K562 (cell line): ENCODE results near the gene PPIA. TPM values are rescaled to one million over a fixed set of nuclear protein-coding genes. Genes with fewer than 3 reads are reported as not detected.

ENCODE experiments used
- DIDO1 ChIP-seq: fragments of 450-650 bp; IDR thresholded peaks from 2 replicates; pipeline ENCODE4 v1.6.1; 2016; ENCODE audit warnings: low read depth, missing biosample characterization, missing genetic modification characterization
- ESRRB ChIP-seq: fragments of 250-450 bp; sonication (Bioruptor Pico); IDR thresholded peaks from 2 replicates; pipeline ENCODE4 v1.5.0; 2020; ENCODE audit warnings: mild to moderate bottlenecking, moderate library complexity, borderline replicate concordance
- GTF2F1 ChIP-seq: IDR thresholded peaks from 2 replicates; pipeline ENCODE4 v1.6.1; 2011; ENCODE audit warnings: low read depth, low read length, improper control_type of control experiment
- HLTF ChIP-seq: fragments of 450-650 bp; IDR thresholded peaks from 2 replicates; pipeline ENCODE4 v1.6.1; 2016
- HNRNPLL ChIP-seq: fragments of 200-400 bp; formaldehyde crosslinking; IDR thresholded peaks from 2 replicates; pipeline ENCODE4 v1.6.1; 2017; ENCODE audit warnings: low read length, low read depth, mild to moderate bottlenecking; ENCODE audit not compliant: poor library complexity, severe bottlenecking
- MAFK ChIP-seq: IDR thresholded peaks from 2 replicates; pipeline ENCODE4 v1.6.1; 2011; ENCODE audit warnings: low read length, improper control_type of control experiment
- NR1H2 ChIP-seq: sonication (generic); formaldehyde crosslinking; IDR thresholded peaks from 2 replicates; pipeline ENCODE4 v1.4.0; 2020; ENCODE audit warnings: mild to moderate bottlenecking, missing genetic modification reagents
- RNF219 ChIP-seq: fragments of 250-450 bp; sonication (Bioruptor Pico); IDR thresholded peaks from 2 replicates; pipeline ENCODE4 v1.5.0; 2022; ENCODE audit warnings: mild to moderate bottlenecking
- SIX5 ChIP-seq, 2 experiments: IDR thresholded peaks; 2 replicates each; pipeline ENCODE4 v1.6.1; 2011; ENCODE audit warnings: low read length in 2 of 2, borderline replicate concordance in 1 of 2, low read depth in 1 of 2, mild to moderate bottlenecking in 1 of 2, moderate library complexity in 1 of 2; ENCODE audit not compliant: insufficient read depth in 1 of 2
- SMAD2 ChIP-seq: fragments of 150-350 bp; IDR thresholded peaks from 2 replicates; pipeline ENCODE4 v1.6.1; 2014; ENCODE audit warnings: low read depth, mild to moderate bottlenecking, low read length
- SP1 ChIP-seq: sonication (generic); formaldehyde crosslinking; IDR thresholded peaks from 2 replicates; pipeline ENCODE4 v1.8.1; 2022; ENCODE audit warnings: mild to moderate bottlenecking, missing genetic modification reagents
- TAF7 ChIP-seq: fragments of 450-650 bp; IDR thresholded peaks from 2 replicates; pipeline ENCODE4 v1.6.1; 2016; ENCODE audit warnings: missing genetic modification characterization, missing compliant biosample characterization
- TAF9B ChIP-seq: fragments of 450-650 bp; IDR thresholded peaks from 2 replicates; pipeline ENCODE4 v1.6.1; 2018; ENCODE audit warnings: mild to moderate bottlenecking; ENCODE audit not compliant: partially characterized antibody
- YY1 ChIP-seq, 3 experiments: IDR thresholded peaks; 2 replicates each; pipeline ENCODE4 v1.6.1; 2011; ENCODE audit warnings: low read length in 2 of 3, mild to moderate bottlenecking in 2 of 3, moderate library complexity in 2 of 3, borderline replicate concordance in 1 of 3, control low read depth in 1 of 3, low read depth in 1 of 3; ENCODE audit not compliant: insufficient read depth in 3 of 3, insufficient replicate concordance in 2 of 3, control insufficient read depth in 1 of 3, insufficient read length in 1 of 3; ENCODE audit errors: extremely low read depth in 1 of 3
- ZNF197 ChIP-seq: fragments of 200-800 bp; sonication (Bioruptor generic); IDR thresholded peaks from 2 replicates; pipeline ENCODE4 v1.6.1; 2016; ENCODE audit warnings: low read depth, missing genetic modification characterization, missing compliant biosample characterization
- polyA plus RNA-seq, 8 experiments: library from polyadenylated mRNA; depleted of rRNA in 4 of 8; stranded (reverse) in 5 of 8; unstranded in 3 of 8; fragments of >200 nt; fragmentation: Nextera tagmentation in 2 of 8; fragmentation: Illumina TruSeq in 1 of 8; extraction: Ambion mirVana in 2 of 8; extraction: Trizol in 1 of 8; gene quantifications; 2 replicates each; pipeline versions ENCODE4 v1.2.1 to v1.2.3, GENCODE V29; 2011 to 2014; ENCODE audit warnings: inconsistent platforms in 1 of 8, missing spikeins in 1 of 8
- total RNA-seq, 7 experiments: library from RNA; depleted of rRNA in 6 of 7; stranded (reverse); fragments of >200 nt in 6 of 7; fragmentation: Illumina TruSeq in 2 of 7; extraction: Trizol in 2 of 7; gene quantifications; 2 replicates each; pipeline versions ENCODE4 v1.2.1 to v1.2.3, GENCODE V29; 2011 to 2021; ENCODE audit warnings: low replicate concordance in 1 of 7
- TF ChIP-seq, protein P1 (sequence below), 2 experiments: IDR thresholded peaks in 1 of 2; conservative IDR thresholded peaks in 1 of 2; 2 replicates each; pipeline ENCODE4 v1.6.1; 2016; ENCODE audit warnings: low read depth in 2 of 2, mild to moderate bottlenecking in 1 of 2, missing compliant biosample characterization in 1 of 2, missing genetic modification characterization in 1 of 2, moderate library complexity in 1 of 2
- TF ChIP-seq, protein P2 (sequence below): sonication (generic); formaldehyde crosslinking; IDR thresholded peaks from 2 replicates; pipeline ENCODE4 v1.9.0; 2022; ENCODE audit warnings: mild to moderate bottlenecking, missing genetic modification reagents
- TF ChIP-seq, protein P3 (sequence below): fragments of 250-450 bp; sonication (Bioruptor Pico); IDR thresholded peaks from 2 replicates; pipeline ENCODE4 v1.9.0; 2021; ENCODE audit warnings: mild to moderate bottlenecking, inconsistent platforms

Gene PPIA
- total and polyA plus RNA-seq, 9 of the 15 experiments (the other 6 are each of a cell fraction or from before 2014, with no cell fraction given): 2,583 to 7,504 (median 3,973) TPM

- TF ChIP-seq, protein P1, sequence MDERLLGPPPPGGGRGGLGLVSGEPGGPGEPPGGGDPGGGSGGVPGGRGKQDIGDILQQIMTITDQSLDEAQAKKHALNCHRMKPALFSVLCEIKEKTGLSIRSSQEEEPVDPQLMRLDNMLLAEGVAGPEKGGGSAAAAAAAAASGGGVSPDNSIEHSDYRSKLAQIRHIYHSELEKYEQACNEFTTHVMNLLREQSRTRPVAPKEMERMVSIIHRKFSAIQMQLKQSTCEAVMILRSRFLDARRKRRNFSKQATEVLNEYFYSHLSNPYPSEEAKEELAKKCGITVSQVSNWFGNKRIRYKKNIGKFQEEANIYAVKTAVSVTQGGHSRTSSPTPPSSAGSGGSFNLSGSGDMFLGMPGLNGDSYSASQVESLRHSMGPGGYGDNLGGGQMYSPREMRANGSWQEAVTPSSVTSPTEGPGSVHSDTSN (CRISPR knock-in tag; IDR thresholded peaks at IDR 0.05; ENCODE audit: low read depth): peak; percentile 89
- TF ChIP-seq, protein P1 (tag; conservative IDR thresholded peaks at IDR 0.05; ENCODE audit: low read depth): peak; percentile 100
- TF ChIP-seq SMAD2: no peak
- peak; percentile 63 for TF ChIP-seq HNRNPLL
- peak; percentile 95 for TF ChIP-seq SP1 (CRISPR knock-in tag)
- TF ChIP-seq, protein P2, sequence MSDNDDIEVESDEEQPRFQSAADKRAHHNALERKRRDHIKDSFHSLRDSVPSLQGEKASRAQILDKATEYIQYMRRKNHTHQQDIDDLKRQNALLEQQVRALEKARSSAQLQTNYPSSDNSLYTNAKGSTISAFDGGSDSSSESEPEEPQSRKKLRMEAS (CRISPR knock-in tag): peak; percentile 60; the same call in 1 of the 2 replicates
- peak; percentile 80 for TF ChIP-seq TAF7
- peak; percentile 92 for TF ChIP-seq TAF9B
- peak; percentile 49 for TF ChIP-seq ZNF197 (CRISPR knock-in tag)
- TF ChIP-seq MAFK: no peak
- TF ChIP-seq ESRRB: no peak
- peak; percentile 88; the same call in 1 of the 2 replicates for TF ChIP-seq GTF2F1
- TF ChIP-seq YY1 (IDR thresholded peaks at IDR 0.05; ENCODE audit: borderline replicate concordance in 1 of 3, control insufficient read depth in 1 of 3, extremely low read depth in 1 of 3, insufficient read depth in 3 of 3, insufficient read length in 1 of 3, insufficient replicate concordance in 2 of 3, low read depth in 1 of 3, low read length in 2 of 3): peak in 2 of 3 experiments; percentile 7 to 57
- no peak for TF ChIP-seq RNF219 (CRISPR knock-in tag)
- no peak for TF ChIP-seq HLTF
- no peak; a peak in 1 of 4 replicates for TF ChIP-seq SIX5 (IDR thresholded peaks at IDR 0.05; ENCODE audit: borderline replicate concordance in 1 of 2, insufficient read depth in 1 of 2, low read depth in 1 of 2, low read length in 2 of 2)
- TF ChIP-seq, protein P3, sequence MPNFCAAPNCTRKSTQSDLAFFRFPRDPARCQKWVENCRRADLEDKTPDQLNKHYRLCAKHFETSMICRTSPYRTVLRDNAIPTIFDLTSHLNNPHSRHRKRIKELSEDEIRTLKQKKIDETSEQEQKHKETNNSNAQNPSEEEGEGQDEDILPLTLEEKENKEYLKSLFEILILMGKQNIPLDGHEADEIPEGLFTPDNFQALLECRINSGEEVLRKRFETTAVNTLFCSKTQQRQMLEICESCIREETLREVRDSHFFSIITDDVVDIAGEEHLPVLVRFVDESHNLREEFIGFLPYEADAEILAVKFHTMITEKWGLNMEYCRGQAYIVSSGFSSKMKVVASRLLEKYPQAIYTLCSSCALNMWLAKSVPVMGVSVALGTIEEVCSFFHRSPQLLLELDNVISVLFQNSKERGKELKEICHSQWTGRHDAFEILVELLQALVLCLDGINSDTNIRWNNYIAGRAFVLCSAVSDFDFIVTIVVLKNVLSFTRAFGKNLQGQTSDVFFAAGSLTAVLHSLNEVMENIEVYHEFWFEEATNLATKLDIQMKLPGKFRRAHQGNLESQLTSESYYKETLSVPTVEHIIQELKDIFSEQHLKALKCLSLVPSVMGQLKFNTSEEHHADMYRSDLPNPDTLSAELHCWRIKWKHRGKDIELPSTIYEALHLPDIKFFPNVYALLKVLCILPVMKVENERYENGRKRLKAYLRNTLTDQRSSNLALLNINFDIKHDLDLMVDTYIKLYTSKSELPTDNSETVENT (CRISPR knock-in tag): peak; percentile 95
- no peak for TF ChIP-seq DIDO1 (tag)
- no peak for TF ChIP-seq NR1H2 (CRISPR knock-in tag)
Measured at GRCh38 chr7:44847920-44848634, 51.6 kb downstream of the PPIA start, which contains the start of gene H2AZ2 (continued).
